H9 (cell line): ENCODE data around the gene UBE2L6. TPM values are rescaled to one million over a fixed set of nuclear protein-coding genes. Genes with fewer than 3 reads are reported as not detected.

Experiments used
- DNase-seq: peaks from one replicate; pipeline ENCODE4 v3.0.0-alpha.2; 2017
- H2AFZ ChIP-seq: one replicate; pipeline ENCODE4 v1.6.1; 2013; ENCODE audit warnings: mild to moderate bottlenecking, low read length, control low read depth, moderate library complexity
- H2AK5ac ChIP-seq: 2 replicates; pipeline ENCODE4 v1.6.1; 2013; ENCODE audit warnings: low read length, control low read depth, mixed read lengths; ENCODE audit not compliant: insufficient read length
- H2BK120ac ChIP-seq: one replicate; pipeline ENCODE4 v1.6.1; 2013; ENCODE audit warnings: low read depth, mild to moderate bottlenecking, low read length, control low read depth, inconsistent platforms; ENCODE audit not compliant: poor library complexity, severe bottlenecking
- H2BK12ac ChIP-seq: 2 replicates; pipeline ENCODE4 v1.6.1; 2013; ENCODE audit warnings: low read length, control low read depth, mixed read lengths, low read depth; ENCODE audit not compliant: insufficient read length
- H2BK15ac ChIP-seq: 2 replicates; pipeline ENCODE4 v1.6.1; 2013; ENCODE audit warnings: low read depth, low read length, control low read depth
- H2BK20ac ChIP-seq: one replicate; pipeline ENCODE4 v1.6.1; 2013; ENCODE audit warnings: low read depth, mild to moderate bottlenecking, low read length, control low read depth, inconsistent platforms; ENCODE audit not compliant: poor library complexity, severe bottlenecking
- H2BK5ac ChIP-seq: 2 replicates; pipeline ENCODE4 v1.6.1; 2013; ENCODE audit warnings: low read length, control low read depth, mixed read lengths; ENCODE audit not compliant: insufficient read length
- H3K14ac ChIP-seq: 2 replicates; pipeline ENCODE4 v1.6.1; 2013; ENCODE audit warnings: low read length, control low read depth; ENCODE audit not compliant: insufficient read depth
- H3K18ac ChIP-seq: 2 replicates; pipeline ENCODE4 v1.6.1; 2013; ENCODE audit warnings: low read depth, mild to moderate bottlenecking, mixed read lengths, low read length, control low read depth; ENCODE audit not compliant: insufficient read length
- H3K23ac ChIP-seq: 2 replicates; pipeline ENCODE4 v1.6.1; 2013; ENCODE audit warnings: low read length, control low read depth, mixed read lengths, low read depth; ENCODE audit not compliant: insufficient read length
- H3K23me2 ChIP-seq: 2 replicates; pipeline ENCODE4 v1.6.1; 2013; ENCODE audit warnings: low read depth, mild to moderate bottlenecking, mixed read lengths, low read length, control low read depth; ENCODE audit not compliant: insufficient read length, poor library complexity, severe bottlenecking
- H3K27ac ChIP-seq: 2 replicates; pipeline ENCODE4 v1.5.1; 2013; ENCODE audit warnings: low read length, control low read depth, mixed read lengths, low read depth; ENCODE audit not compliant: insufficient read length
- H3K27me3 ChIP-seq: 2 replicates; pipeline ENCODE4 v1.6.1; 2013; ENCODE audit warnings: low read length, control low read depth, inconsistent platforms; ENCODE audit not compliant: insufficient read depth
- H3K4ac ChIP-seq: 2 replicates; pipeline ENCODE4 v1.6.1; 2013; ENCODE audit warnings: low read depth, mild to moderate bottlenecking, control low read depth, inconsistent platforms, low read length, moderate library complexity
- H3K4me1 ChIP-seq: 2 replicates; pipeline ENCODE4 v1.6.1; 2013; ENCODE audit warnings: low read length, control low read depth, inconsistent platforms; ENCODE audit not compliant: insufficient read depth
- H3K4me2 ChIP-seq: 2 replicates; pipeline ENCODE4 v1.6.1; 2013; ENCODE audit warnings: low read length, control low read depth, mixed read lengths; ENCODE audit not compliant: insufficient read length, insufficient read depth
- H3K56ac ChIP-seq: 2 replicates; pipeline ENCODE4 v1.6.1; 2013; ENCODE audit warnings: low read depth, mild to moderate bottlenecking, mixed read lengths, low read length, control low read depth; ENCODE audit not compliant: insufficient read length
- H3K79me1 ChIP-seq: 2 replicates; pipeline ENCODE4 v1.6.1; 2013; ENCODE audit warnings: low read depth, mild to moderate bottlenecking, moderate library complexity, low read length, control low read depth, inconsistent platforms; ENCODE audit not compliant: insufficient read depth, poor library complexity, severe bottlenecking
- H3K79me2 ChIP-seq: 2 replicates; pipeline ENCODE4 v1.6.1; 2013; ENCODE audit warnings: low read length, control low read depth, inconsistent platforms; ENCODE audit not compliant: insufficient read depth
- H3K9ac ChIP-seq: 2 replicates; pipeline ENCODE4 v1.6.1; 2013; ENCODE audit warnings: low read length, control low read depth, mixed read lengths; ENCODE audit not compliant: insufficient read length; ENCODE audit errors: extremely low read depth
- H3K9me3 ChIP-seq: one replicate; pipeline ENCODE4 v1.6.1; 2013; ENCODE audit warnings: low read depth, low read length, inconsistent platforms; ENCODE audit not compliant: control insufficient read depth
- H3T11ph ChIP-seq: one replicate; pipeline ENCODE4 v1.6.1; 2013; ENCODE audit warnings: mild to moderate bottlenecking, low read length, control low read depth, inconsistent platforms
- H4K20me1 ChIP-seq: one replicate; pipeline ENCODE4 v1.6.1; 2013; ENCODE audit not compliant: control insufficient read depth, insufficient read length, insufficient read depth
- H4K5ac ChIP-seq: 2 replicates; pipeline ENCODE4 v1.6.1; 2013; ENCODE audit warnings: low read depth, mild to moderate bottlenecking, mixed read lengths, low read length, control low read depth; ENCODE audit not compliant: insufficient read length
- H4K8ac ChIP-seq: replicated peaks from 2 replicates; pipeline ENCODE4 v1.6.1; 2013; ENCODE audit warnings: low read length, control low read depth, mixed read lengths, low read depth; ENCODE audit not compliant: insufficient read length
- H4K91ac ChIP-seq: 2 replicates; pipeline ENCODE4 v1.6.1; 2013; ENCODE audit warnings: low read depth, mild to moderate bottlenecking, moderate library complexity, mixed read lengths, low read length, control low read depth; ENCODE audit not compliant: insufficient read length
- H3K27ac Mint-ChIP-seq, 3 experiments: 2 replicates in 2 of 3; 3 replicates in 1 of 3; pipeline ENCODE4 v1.8.0; 2020 to 2021; ENCODE audit warnings: mixed read lengths in 3 of 3, mild to moderate bottlenecking in 1 of 3, moderate library complexity in 1 of 3
- H3K27me3 Mint-ChIP-seq: 2 replicates; pipeline ENCODE4 v1.8.0; 2021; ENCODE audit warnings: low read depth, mild to moderate bottlenecking, moderate library complexity, mixed read lengths
- H3K36me3 Mint-ChIP-seq, 3 experiments: 2 replicates in 2 of 3; 3 replicates in 1 of 3; pipeline ENCODE4 v1.8.0; 2020 to 2021; ENCODE audit warnings: low read depth in 3 of 3, mixed read lengths in 3 of 3; ENCODE audit not compliant: insufficient read depth in 1 of 3
- H3K4me1 Mint-ChIP-seq, 2 experiments: 2 replicates each; pipeline ENCODE4 v1.8.0; 2020; ENCODE audit warnings: mixed read lengths in 2 of 2
- H3K4me3 Mint-ChIP-seq, 2 experiments: 2 replicates in 1 of 2; 3 replicates in 1 of 2; pipeline ENCODE4 v1.8.0; 2020 to 2021; ENCODE audit warnings: mild to moderate bottlenecking in 2 of 2, mixed read lengths in 2 of 2, moderate library complexity in 1 of 2
- H3K9me3 Mint-ChIP-seq, 2 experiments: 2 replicates in 1 of 2; 3 replicates in 1 of 2; pipeline ENCODE4 v1.8.0; 2020; ENCODE audit warnings: mild to moderate bottlenecking in 2 of 2, mixed read lengths in 2 of 2, moderate library complexity in 1 of 2
- CTCF ChIP-seq: fragments of 200-600 bp; sonication (generic); conservative IDR thresholded peaks from 3 replicates; pipeline ENCODE4 v1.8.0; 2021; ENCODE audit warnings: antibody characterized with exemption, mild to moderate bottlenecking
- WGBS: extraction: QIAGEN DNeasy Blood & Tissue Kit; methylation state at CpG from one replicate; pipeline ENCODE4 v1.1.7; 2013; ENCODE audit warnings: missing lambda C conversion rate, low lambda C conversion rate, mixed read lengths; ENCODE audit not compliant: insufficient read length; ENCODE audit errors: extremely low coverage; 5-methylcytosine and 5-hydroxymethylcytosine counted together
- total RNA-seq: library from RNA; stranded (reverse); gene quantifications from 2 replicates; pipeline ENCODE4 v1.2.1, GENCODE V29; 2021

Gene UBE2L6
- total RNA-seq, 1 experiment from 2014 or later = 38.9 TPM

- Histone ChIP-seq H3T11ph (no peak overlapping the region), H2BK12ac (no peak overlapping the region), H3K27ac (no peak overlapping the region), H3K56ac (no peak overlapping the region), H2AK5ac (no peak overlapping the region), H2BK15ac (no peak overlapping the region), H3K4me2 (no peak overlapping the region), H4K20me1 (no peaks in the 10 kb centered on the region), H4K5ac (no peak overlapping the region), H3K23me2 (no peaks in the 10 kb centered on the region), H3K9me3 (no peaks in the 10 kb centered on the region), H3K9ac (no peak overlapping the region), H3K27me3 (no peaks in the 10 kb centered on the region), H4K8ac (no peak overlapping the region), H3K79me2 (no peaks in the 10 kb centered on the region), H3K14ac (no peak overlapping the region), H3K4ac (no peak overlapping the region), H3K4me1 (no peaks in the 10 kb centered on the region), H3K18ac (no peak overlapping the region), H3K23ac (no peak overlapping the region), H4K91ac (no peak overlapping the region), H2BK5ac (no peak overlapping the region), H2BK20ac (no peak overlapping the region), H2AFZ (no peak overlapping the region), H3K79me1 (no peaks in the 10 kb centered on the region), H2BK120ac (no peak overlapping the region)
- TF ChIP-seq CTCF = no peak
- no peaks in the 10 kb centered on the region for H3K36me3 Mint-ChIP-seq
- H3K9me3 Mint-ChIP-seq = peaks cover 2 to 5% of the 10 kb centered on the region in 2 experiments; a peak in 3 of 5 replicates
- peaks cover 5 to 20% of the 10 kb centered on the region in 2 experiments for H3K4me1 Mint-ChIP-seq
- DNase-seq = no peak
- H3K27me3 Mint-ChIP-seq = peaks cover 10% of the 10 kb centered on the region
- no CpG with 5 or more reads among the region's 9 CpGs for WGBS
- H3K27ac Mint-ChIP-seq = peak overlapping the region in 1 of 3 experiments; percentile 10; a peak in 1 of 7 replicates
- H3K4me3 Mint-ChIP-seq = no peak overlapping the region
Observed at GRCh38 chr11:57584341-57584740, 16.9 kb upstream of the UBE2L6 start.
